NCI-H1436 (cell line): ENCODE measurements around the gene RAB9B.
A peak's percentile ranks its signal among the peaks of the same experiment; 100 is the strongest.
"Not testable (repeated sequence)": the region's sequence is repeated elsewhere in the genome, so short reads cannot be mapped to it uniquely, and the experiment has no call there.

Experiments used
- DNase-seq: peaks from one replicate; lab custom pipeline; 2025; lab: John Stamatoyannopoulos, UW

Gene RAB9B

GRCh38 chrX:103831803-103832544 is at the start of gene RAB9B:
Gene RAB9B (minus strand): TSS chrX:103832257. CDS start chrX:103825784, 6,473 bp downstream.
- DNase-seq, result peak; percentile 38

DNA sequence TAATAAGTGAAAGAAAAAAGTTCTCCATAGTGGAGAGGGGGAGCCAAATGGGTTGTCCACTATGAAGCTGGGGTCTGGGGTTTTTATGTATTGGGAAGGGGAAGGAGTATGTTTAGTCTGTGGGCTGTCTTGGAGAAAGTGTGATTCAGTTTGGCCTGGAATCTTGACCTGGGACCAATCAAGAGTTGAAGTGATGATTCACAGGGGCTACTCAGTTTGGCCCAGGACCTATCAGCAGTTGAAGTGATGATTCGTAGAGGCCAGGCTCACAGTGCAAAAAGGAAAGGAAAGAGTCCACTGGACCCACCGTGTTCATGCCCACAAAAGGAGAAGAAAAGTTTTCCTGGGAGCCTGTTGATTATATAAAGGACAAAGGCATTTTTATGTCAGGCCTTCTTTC is 47.3 kb upstream of the RAB9B start:
- DNase-seq, result no peak

- no peak for DNase-seq
Observed at GRCh38 chrX:103878466-103879122, 46.5 kb upstream of the RAB9B start.

- no peak for DNase-seq
Observed at GRCh38 chrX:103877571-103877970, 45.5 kb upstream of the RAB9B start.

GRCh38 chrX:103864886-103865534 is 33.0 kb upstream of the RAB9B start:
- no peak for DNase-seq

GRCh38 chrX:103864149-103864548 is 32.1 kb upstream of the RAB9B start:
- no peak for DNase-seq

- DNase-seq, result no peak
Observed at GRCh38 chrX:103861200-103861599, 29.1 kb upstream of the RAB9B start.

GRCh38 chrX:103849558-103849957 is 17.5 kb upstream of the RAB9B start:
- no peak for DNase-seq

GRCh38 chrX:103847174-103847870 is 15.3 kb upstream of the RAB9B start:
- DNase-seq, result no peak

- DNase-seq, result no peak
Observed at GRCh38 chrX:103846386-103846785, 14.3 kb upstream of the RAB9B start.

DNA sequence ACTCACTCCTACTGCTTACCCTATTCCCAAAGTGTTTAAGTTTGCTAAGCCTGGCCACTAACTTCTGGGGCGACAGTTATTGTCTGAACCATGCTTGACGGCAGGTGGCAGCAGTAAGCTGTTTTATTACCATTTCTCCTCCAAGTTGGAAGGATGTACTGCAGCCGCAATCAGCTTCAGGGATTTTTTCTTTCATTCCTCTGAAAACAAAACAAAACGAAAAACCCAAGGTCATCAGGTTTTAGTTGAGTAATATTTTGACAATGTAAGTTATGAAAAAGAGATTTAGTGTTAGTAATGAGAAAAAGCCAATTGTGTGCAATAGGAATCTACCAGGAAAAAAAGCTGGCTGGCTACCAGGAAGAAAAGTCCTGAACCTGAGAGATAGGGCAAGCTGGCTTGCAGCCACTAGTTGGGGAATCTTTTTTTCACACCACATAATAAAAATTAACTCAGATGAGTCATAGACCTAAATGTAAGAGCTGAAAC is 13.2 kb upstream of the RAB9B start:
- peak; percentile 56 for DNase-seq

- DNase-seq, result no peak
Observed at GRCh38 chrX:103839404-103839803, 7.3 kb upstream of the RAB9B start.

GRCh38 chrX:103831342-103831802 is 685 bp downstream of the RAB9B start:
- DNase-seq, result peak; percentile 82

DNA sequence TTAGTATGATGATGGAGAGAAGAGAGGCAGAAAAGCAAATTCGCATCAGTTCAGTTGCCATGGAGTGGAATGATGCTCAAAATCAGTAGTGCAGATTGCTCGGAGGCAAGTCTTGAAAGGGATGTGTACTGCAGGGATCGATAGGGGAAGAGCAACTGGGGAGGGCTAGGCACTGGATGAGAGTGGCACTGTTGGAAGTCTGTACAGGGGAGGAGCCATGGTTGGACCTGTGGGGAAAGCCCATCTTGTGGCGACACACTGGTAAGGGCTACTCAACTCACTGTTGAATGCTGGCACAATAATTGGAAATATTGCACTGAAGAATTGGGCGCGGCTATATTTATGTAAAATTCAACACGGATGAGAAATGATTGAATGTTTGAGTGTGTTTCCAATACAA is 1.2 kb downstream of the RAB9B start:
- no peak for DNase-seq

DNA sequence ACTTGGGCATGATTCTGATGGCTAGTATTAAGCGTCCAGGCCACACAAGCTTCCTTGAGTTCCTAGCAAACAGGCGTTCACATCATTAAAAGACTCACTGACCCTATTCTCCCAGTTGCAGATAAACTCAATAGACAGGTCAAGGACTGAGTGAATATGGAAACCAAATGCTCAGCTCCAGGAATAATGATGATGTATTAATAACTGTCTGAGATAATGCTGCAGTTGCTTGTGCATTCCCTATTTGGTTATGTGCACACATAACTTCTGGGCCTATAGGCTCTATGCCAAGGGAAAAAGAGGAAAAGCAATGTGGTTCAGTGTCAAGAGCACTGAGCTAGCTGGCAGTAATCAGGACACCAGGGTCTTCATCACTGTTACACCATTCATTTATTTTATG is 3.5 kb downstream of the RAB9B start:
- no peak for DNase-seq

DNA sequence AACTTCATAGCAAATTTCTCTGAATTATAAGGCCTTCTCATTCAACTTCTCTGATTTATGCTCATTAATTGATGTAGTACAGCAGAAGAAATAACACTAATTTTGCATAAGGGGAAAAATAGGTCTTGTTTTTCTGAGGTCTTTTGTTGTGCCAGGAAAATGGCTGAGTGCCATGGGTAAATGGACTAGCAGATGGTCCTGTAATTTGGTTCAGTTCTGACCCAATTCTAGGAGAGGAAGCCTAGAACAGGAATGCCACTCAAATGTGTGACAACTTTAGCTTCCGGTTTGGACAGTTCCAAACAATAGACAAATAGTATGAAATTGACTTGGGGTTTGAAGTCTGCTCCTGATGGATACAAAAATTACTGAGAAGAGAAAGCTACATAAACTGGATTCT is 6.2 kb downstream of the RAB9B start:
- DNase-seq, result no peak

GRCh38 chrX:103823591-103823990 is 8.5 kb downstream of the RAB9B start:
- no peak for DNase-seq

GRCh38 chrX:103820802-103821201 is 11.3 kb downstream of the RAB9B start:
- DNase-seq, result not testable (repeated sequence)

DNA sequence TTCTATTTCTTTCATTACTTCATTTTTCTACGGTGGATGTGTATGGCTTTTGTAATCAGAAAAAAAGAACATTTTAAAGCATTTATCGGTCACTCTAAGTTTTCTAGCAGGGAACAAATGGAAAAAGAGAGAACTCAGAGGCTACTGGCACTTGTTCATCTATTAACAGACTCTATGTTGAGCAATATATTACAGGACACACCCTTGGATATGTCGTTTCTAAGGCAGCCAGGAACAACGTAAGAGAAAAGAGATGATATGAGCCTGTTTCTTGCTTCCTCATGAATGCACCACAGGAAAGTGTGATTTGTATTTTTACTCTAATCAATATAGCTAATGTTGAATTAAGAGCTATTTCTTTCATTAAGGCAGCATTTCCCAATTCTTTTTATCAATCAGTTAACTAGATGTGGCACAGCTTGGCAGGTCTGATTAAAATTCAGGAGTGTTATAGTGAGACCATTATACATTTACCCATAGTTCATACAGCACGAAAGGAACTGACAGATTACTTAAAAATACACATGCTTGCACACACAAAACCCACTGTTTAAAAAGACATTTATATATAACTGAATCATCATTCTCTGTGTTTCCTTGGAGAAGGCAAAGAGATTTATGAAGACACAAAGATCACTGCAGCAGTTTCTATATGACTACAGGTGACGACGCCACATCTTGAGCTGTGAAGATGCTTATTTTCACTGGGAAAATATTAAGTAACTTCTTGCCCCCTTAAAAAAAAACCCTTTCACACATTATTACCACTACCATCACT is 13.0 kb downstream of the RAB9B start:
- DNase-seq, result no peak

- DNase-seq, result peak; percentile 57
Observed at GRCh38 chrX:103817502-103817901, 14.6 kb downstream of the RAB9B start.

DNA sequence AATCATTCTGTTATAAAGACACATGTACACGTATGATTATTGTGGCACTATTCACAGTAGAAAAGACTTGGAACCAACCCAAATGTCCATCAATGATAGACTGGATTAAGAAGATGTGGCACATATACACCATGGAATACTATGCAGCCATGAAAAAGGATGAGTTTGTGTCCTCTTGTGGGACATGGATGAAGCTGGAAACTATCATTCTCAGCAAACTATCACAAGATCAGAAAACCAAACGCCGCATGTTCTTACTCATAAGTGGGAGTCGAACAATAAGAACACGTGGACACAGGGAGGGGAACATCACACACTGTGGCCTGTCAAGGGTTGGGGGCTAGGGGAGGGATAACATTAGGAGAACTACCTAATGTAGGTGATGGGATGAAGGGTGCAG is 15.0 kb downstream of the RAB9B start:
- not testable (repeated sequence) for DNase-seq
